Keratinocyte (primary cell): ENCODE data around the gene RCAN2. TPM values are rescaled to one million over a fixed set of nuclear protein-coding genes. Genes with fewer than 3 reads are reported as not detected.

Experiments
- DNase-seq: peaks from one replicate; pipeline ENCODE4 v3.0.0-alpha.2; 2011; ENCODE audit warnings: low read depth, missing footprints, low spot score
- FAIRE-seq: peaks from 2 replicates; lab custom pipeline; 2011; peaks lifted over from hg19 to GRCh38; lab: Jason Lieb, UNC
- H2AFZ ChIP-seq: 2 replicates; pipeline ENCODE4 v1.6.0; 2012; ENCODE audit warnings: low read length, control low read depth, inconsistent platforms; ENCODE audit not compliant: control insufficient read depth
- H3K27ac ChIP-seq: 2 replicates; pipeline ENCODE4 v1.5.1; 2011; ENCODE audit warnings: low read length; ENCODE audit not compliant: control insufficient read depth, insufficient read depth
- H3K27me3 ChIP-seq: 3 replicates; pipeline ENCODE4 v1.6.0; 2011; ENCODE audit warnings: low read length; ENCODE audit not compliant: control insufficient read depth, insufficient read depth; ENCODE audit errors: extremely low read depth
- H3K36me3 ChIP-seq, 2 experiments: 2 replicates in 1 of 2; 3 replicates in 1 of 2; pipeline ENCODE4 v1.5.1; 2011; ENCODE audit warnings: low read length in 2 of 2, mild to moderate bottlenecking in 1 of 2; ENCODE audit not compliant: control insufficient read depth in 2 of 2, insufficient read depth in 2 of 2; ENCODE audit errors: extremely low read depth in 1 of 2
- H3K4me1 ChIP-seq: 3 replicates; pipeline ENCODE4 v1.5.1; 2011; ENCODE audit warnings: low read length; ENCODE audit not compliant: control insufficient read depth, insufficient read depth; ENCODE audit errors: extremely low read depth
- H3K4me2 ChIP-seq: 3 replicates; pipeline ENCODE4 v1.6.0; 2011; ENCODE audit warnings: low read depth, low read length; ENCODE audit not compliant: control insufficient read depth, insufficient read depth; ENCODE audit errors: extremely low read depth
- H3K4me3 ChIP-seq, 3 experiments: fragments of 200-600 bp in 1 of 3; sonication (generic) in 1 of 3; 2 replicates in 2 of 3; 3 replicates in 1 of 3; pipeline ENCODE4 v1.5.1; 2011 to 2016; ENCODE audit warnings: low read length in 3 of 3, mild to moderate bottlenecking in 3 of 3, control low read depth in 2 of 3, inconsistent platforms in 1 of 3, low read depth in 1 of 3, mixed read lengths in 1 of 3, mixed run types in 1 of 3, moderate library complexity in 1 of 3; ENCODE audit not compliant: control insufficient read depth in 2 of 3, insufficient read depth in 2 of 3; ENCODE audit errors: extremely low read depth in 1 of 3
- H3K79me2 ChIP-seq: 2 replicates; pipeline ENCODE4 v1.6.0; 2012; ENCODE audit warnings: low read length; ENCODE audit not compliant: control insufficient read depth, insufficient read depth
- H3K9ac ChIP-seq: 3 replicates; pipeline ENCODE4 v1.6.0; 2011; ENCODE audit warnings: low read length; ENCODE audit not compliant: control insufficient read depth, insufficient read depth; ENCODE audit errors: extremely low read depth
- H3K9me1 ChIP-seq: 3 replicates; pipeline ENCODE4 v1.6.0; 2011; ENCODE audit warnings: low read length; ENCODE audit not compliant: control insufficient read depth, insufficient read depth; ENCODE audit errors: extremely low read depth
- H3K9me3 ChIP-seq: 2 replicates; pipeline ENCODE4 v1.5.1; 2012; ENCODE audit warnings: low read depth, low read length; ENCODE audit not compliant: control insufficient read depth
- H4K20me1 ChIP-seq: 3 replicates; pipeline ENCODE4 v1.6.0; 2011; ENCODE audit warnings: low read length; ENCODE audit not compliant: control insufficient read depth, insufficient read depth; ENCODE audit errors: extremely low read depth
- CTCF ChIP-seq, 3 experiments: IDR thresholded peaks in 1 of 3; conservative IDR thresholded peaks in 1 of 3; optimal IDR thresholded peaks in 1 of 3; 2 replicates in 2 of 3; 3 replicates in 1 of 3; pipeline versions ENCODE3 to v1.5.1; 2011; ENCODE audit warnings: low read length in 3 of 3, mild to moderate bottlenecking in 3 of 3, moderate library complexity in 2 of 3, control low read depth in 1 of 3, inconsistent platforms in 1 of 3; ENCODE audit not compliant: insufficient read depth in 2 of 3; ENCODE audit errors: extremely low read depth in 1 of 3
- EZH2 ChIP-seq: IDR thresholded peaks from one replicate; pipeline ENCODE4 v1.6.1; 2012; ENCODE audit warnings: inconsistent platforms, mild to moderate bottlenecking, low read length, moderate library complexity
- dilution Hi-C: fragments of 300-500 bp; cut with MboI; formaldehyde crosslinking; loops from one replicate; pipeline ENCODE4 v1.7.0; 2020; ENCODE audit warnings: low sequenced_read_pairs; ENCODE audit not compliant: extremely low pct_ligation_motif_present
- polyA plus RNA-seq, 5 experiments: library from polyadenylated mRNA; depleted of rRNA in 3 of 5; stranded (reverse) in 3 of 5; stranded (forward) in 1 of 5; unstranded in 1 of 5; fragments of >200 nt; gene quantifications; 1 replicate in 1 of 5; 2 replicates in 3 of 5; 3 replicates in 1 of 5; pipeline versions ENCODE4 v1.2.1 to v1.2.3, GENCODE V29; 2011 to 2012; ENCODE audit warnings: missing spikeins in 2 of 5, low read depth in 1 of 5, low replicate concordance in 1 of 5

RCAN2 gene
- polyA plus RNA-seq, 1 donor (not counting 4 experiments of a cell fraction or from before 2014, with no cell fraction given): not detected

- H3K9me1 ChIP-seq: no peaks in the 10 kb centered on the region
- no peak overlapping the region for H2AFZ ChIP-seq
- no peak for DNase-seq
- H3K4me1 ChIP-seq: no peaks in the 10 kb centered on the region
- H3K9me3 ChIP-seq: no peaks in the 10 kb centered on the region
- no peaks in the 10 kb centered on the region for H3K36me3 ChIP-seq
- H3K27me3 ChIP-seq: no peaks in the 10 kb centered on the region
- no peak for FAIRE-seq
- H3K79me2 ChIP-seq: no peaks in the 10 kb centered on the region
- no peak for TF ChIP-seq CTCF (optimal IDR thresholded peaks at IDR 0.05 in 1 of 3, IDR thresholded peaks at IDR 0.05 in 1 of 3, conservative IDR thresholded peaks at IDR 0.05 in 1 of 3; ENCODE audit: extremely low read depth in 1 of 3, insufficient read depth in 2 of 3, low read length in 3 of 3)
- TF ChIP-seq EZH2: no peak
- H3K4me3 ChIP-seq: no peak overlapping the region
- no peak overlapping the region for H3K4me2 ChIP-seq
- no peak overlapping the region for H3K9ac ChIP-seq
- dilution Hi-C loops: no loop called here
- no peaks in the 10 kb centered on the region for H4K20me1 ChIP-seq
- H3K27ac ChIP-seq: no peak overlapping the region
Measured at GRCh38 chr6:46451343-46451742, 39.9 kb downstream of the RCAN2 start.

DNA sequence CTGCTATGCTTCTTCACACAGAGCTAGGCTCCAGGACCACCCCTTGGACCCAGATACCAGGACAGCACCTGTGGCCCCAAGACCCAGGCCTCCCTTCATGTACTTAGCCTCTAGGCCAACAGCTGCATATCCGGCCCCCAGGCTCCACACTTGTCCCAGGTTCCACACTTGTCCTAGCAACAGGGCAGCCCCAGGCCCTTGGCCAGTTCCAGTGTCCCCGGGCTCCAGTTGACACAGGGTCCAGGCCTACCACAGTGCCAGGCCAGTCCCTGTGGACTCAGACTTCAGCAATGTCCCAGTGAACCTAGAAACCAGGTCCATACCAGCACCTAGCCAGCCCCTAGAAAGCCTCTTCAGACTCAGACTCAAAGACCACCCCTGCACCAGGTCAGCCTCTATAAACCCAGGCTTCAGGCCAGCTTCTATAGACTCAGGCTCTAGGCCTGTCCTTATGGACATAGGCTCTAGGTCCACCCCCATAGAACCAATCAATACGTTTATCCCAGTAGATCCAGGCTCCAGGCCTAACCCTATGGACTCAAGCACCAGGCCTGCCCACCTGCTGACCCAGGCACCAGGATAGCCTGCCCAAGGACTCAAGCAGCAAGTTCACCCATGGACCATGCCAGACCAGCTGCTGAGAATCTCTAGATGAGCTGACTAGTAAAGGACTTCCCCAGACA lies 46.3 kb downstream of the RCAN2 start:
- no peak for FAIRE-seq

More for the DNA sequence above, 46.3 kb downstream of the RCAN2 start:
- TF ChIP-seq CTCF (optimal IDR thresholded peaks at IDR 0.05 in 1 of 3, IDR thresholded peaks at IDR 0.05 in 1 of 3, conservative IDR thresholded peaks at IDR 0.05 in 1 of 3; ENCODE audit: extremely low read depth in 1 of 3, insufficient read depth in 2 of 3, low read length in 3 of 3) (no peak), EZH2 (no peak)
- no peaks in the 10 kb centered on the region for H3K9me1 ChIP-seq
- H3K27ac ChIP-seq: no peak overlapping the region
- H3K4me2 ChIP-seq: no peak overlapping the region
- no peak overlapping the region for H3K4me3 ChIP-seq
- no peaks in the 10 kb centered on the region for H3K9me3 ChIP-seq
- no peak overlapping the region for H2AFZ ChIP-seq
- H3K79me2 ChIP-seq: no peaks in the 10 kb centered on the region
- H4K20me1 ChIP-seq: no peaks in the 10 kb centered on the region
- no peaks in the 10 kb centered on the region for H3K27me3 ChIP-seq
- DNase-seq: no peak
- no peaks in the 10 kb centered on the region for H3K4me1 ChIP-seq
- no peaks in the 10 kb centered on the region for H3K36me3 ChIP-seq
- dilution Hi-C loops: no loop called here
- no peak overlapping the region for H3K9ac ChIP-seq
